ENCODE data around the gene EPHA8.

- TF ChIP-seq CTCF (IDR thresholded peaks at IDR 0.05): no peak
- no peak for TF ChIP-seq EZH2 (IDR thresholded peaks at IDR 0.05; ENCODE audit: borderline replicate concordance, insufficient read depth, low read depth, low read length, poor library complexity, severe bottlenecking)
Observed at GRCh38 chr1:22528451-22528850, 34.8 kb upstream of the EPHA8 start.
